ENCODE data around the gene OLFML2B.
"Not testable (repeated sequence)": the region's sequence is repeated elsewhere in the genome, so short reads cannot be mapped to it uniquely, and the experiment has no call there.

OLFML2B gene

GRCh38 chr1:162018418-162018817 is 5.3 kb downstream of the OLFML2B start:
- peak overlapping the region; percentile 37; the same call in 1 of the 2 replicates for H3K4me3 ChIP-seq
- TF ChIP-seq POLR2AphosphoS5 (IDR thresholded peaks at IDR 0.05; ENCODE audit: borderline replicate concordance, low read depth, low read length) (no peak), FOXP2 (optimal IDR thresholded peaks at IDR 0.05; ENCODE audit: control extremely low read depth, extremely low read length, insufficient read depth) (no peak), EZH2 (IDR thresholded peaks at IDR 0.05) (no peak)
- H3K36me3 ChIP-seq (ENCODE audit: insufficient read depth, low read length) = no peaks in the 10 kb centered on the region
- no peak for DNase-seq (ENCODE audit: low read depth, low spot score)
- no peak overlapping the region for H3K9ac ChIP-seq (ENCODE audit: insufficient read length)
- peak overlapping the region; percentile 61; the same call in 1 of the 2 replicates for H3K27ac ChIP-seq
- peaks cover 5% of the 10 kb centered on the region; the same call in 1 of the 2 replicates for H3K9me3 ChIP-seq (ENCODE audit: low read depth, low read length)

- not testable (repeated sequence) for H3K36me3 ChIP-seq (ENCODE audit: insufficient read depth, low read length); H3K27ac ChIP-seq; H3K9ac ChIP-seq (ENCODE audit: insufficient read length); H3K4me3 ChIP-seq; DNase-seq (ENCODE audit: low read depth, low spot score); H3K9me3 ChIP-seq (ENCODE audit: low read depth, low read length)
These were observed 5.9 kb downstream of the OLFML2B start for GRCh38 chr1:162017791-162018190.

- no peaks in the 10 kb centered on the region for H3K36me3 ChIP-seq (ENCODE audit: insufficient read depth, low read length)
- no peak overlapping the region for H3K4me3 ChIP-seq
- no peak for TF ChIP-seq EZH2 (IDR thresholded peaks at IDR 0.05)
- TF ChIP-seq POLR2AphosphoS5 (IDR thresholded peaks at IDR 0.05; ENCODE audit: borderline replicate concordance, low read depth, low read length) = no peak
- H3K27ac ChIP-seq = no peak overlapping the region
- peaks cover 6% of the 10 kb centered on the region; the same call in 1 of the 2 replicates for H3K9me3 ChIP-seq (ENCODE audit: low read depth, low read length)
- no peak overlapping the region for H3K9ac ChIP-seq (ENCODE audit: insufficient read length)
- DNase-seq (ENCODE audit: low read depth, low spot score) = no peak
These were observed 7.0 kb downstream of the OLFML2B start for GRCh38 chr1:162016631-162017030.

- peaks cover 6% of the 10 kb centered on the region; the same call in 1 of the 2 replicates for H3K9me3 ChIP-seq (ENCODE audit: low read depth, low read length)
- no peak for DNase-seq (ENCODE audit: low read depth, low spot score)
- no peak overlapping the region for H3K9ac ChIP-seq (ENCODE audit: insufficient read length)
- TF ChIP-seq EZH2 (IDR thresholded peaks at IDR 0.05) = no peak
- no peak for TF ChIP-seq FOXP2 (optimal IDR thresholded peaks at IDR 0.05; ENCODE audit: control extremely low read depth, extremely low read length, insufficient read depth)
- TF ChIP-seq POLR2AphosphoS5 (IDR thresholded peaks at IDR 0.05; ENCODE audit: borderline replicate concordance, low read depth, low read length) = no peak
- no peak overlapping the region for H3K27ac ChIP-seq
- H3K4me3 ChIP-seq = no peak overlapping the region
- no peaks in the 10 kb centered on the region for H3K36me3 ChIP-seq (ENCODE audit: insufficient read depth, low read length)
These were observed 8.5 kb downstream of the OLFML2B start for GRCh38 chr1:162015196-162015595.

- no peak overlapping the region for H3K9ac ChIP-seq (ENCODE audit: insufficient read length)
- no peak for TF ChIP-seq FOXP2 (optimal IDR thresholded peaks at IDR 0.05; ENCODE audit: control extremely low read depth, extremely low read length, insufficient read depth)
- no peak for TF ChIP-seq EZH2 (IDR thresholded peaks at IDR 0.05)
- no peak for TF ChIP-seq POLR2AphosphoS5 (IDR thresholded peaks at IDR 0.05; ENCODE audit: borderline replicate concordance, low read depth, low read length)
- H3K27ac ChIP-seq = no peak overlapping the region
- H3K4me3 ChIP-seq = no peak overlapping the region
- H3K9me3 ChIP-seq (ENCODE audit: low read depth, low read length) = peaks cover 6% of the 10 kb centered on the region; the same call in 1 of the 2 replicates
- no peaks in the 10 kb centered on the region for H3K36me3 ChIP-seq (ENCODE audit: insufficient read depth, low read length)
- no peak for DNase-seq (ENCODE audit: low read depth, low spot score)
These were observed 9.5 kb downstream of the OLFML2B start for GRCh38 chr1:162014202-162014601.

GRCh38 chr1:162013289-162013688 is 10.4 kb downstream of the OLFML2B start:
- H3K9me3 ChIP-seq (ENCODE audit: low read depth, low read length) = peaks cover 6% of the 10 kb centered on the region; the same call in 1 of the 2 replicates

GRCh38 chr1:162011337-162012012 is 12.2 kb downstream of the OLFML2B start:
- H3K9me3 ChIP-seq (ENCODE audit: low read depth, low read length) = peaks cover 6% of the 10 kb centered on the region; the same call in 1 of the 2 replicates
- H3K36me3 ChIP-seq (ENCODE audit: insufficient read depth, low read length) = no peaks in the 10 kb centered on the region
- H3K4me3 ChIP-seq = no peak overlapping the region
- TF ChIP-seq EZH2 (IDR thresholded peaks at IDR 0.05) (no peak), FOXP2 (optimal IDR thresholded peaks at IDR 0.05; ENCODE audit: control extremely low read depth, extremely low read length, insufficient read depth) (no peak), POLR2AphosphoS5 (IDR thresholded peaks at IDR 0.05; ENCODE audit: borderline replicate concordance, low read depth, low read length) (no peak)
- DNase-seq (ENCODE audit: low read depth, low spot score) = no peak
- H3K27ac ChIP-seq = no peak overlapping the region
- no peak overlapping the region for H3K9ac ChIP-seq (ENCODE audit: insufficient read length)

More at GRCh38 chr1:162013289-162013688, 10.4 kb downstream of the OLFML2B start:
- DNase-seq (ENCODE audit: low read depth, low spot score) = no peak
- H3K4me3 ChIP-seq = no peak overlapping the region
- TF ChIP-seq FOXP2 (optimal IDR thresholded peaks at IDR 0.05; ENCODE audit: control extremely low read depth, extremely low read length, insufficient read depth) (no peak), POLR2AphosphoS5 (IDR thresholded peaks at IDR 0.05; ENCODE audit: borderline replicate concordance, low read depth, low read length) (no peak), EZH2 (IDR thresholded peaks at IDR 0.05) (no peak)
- H3K27ac ChIP-seq = no peak overlapping the region
- no peaks in the 10 kb centered on the region for H3K36me3 ChIP-seq (ENCODE audit: insufficient read depth, low read length)
- H3K9ac ChIP-seq (ENCODE audit: insufficient read length) = no peak overlapping the region

GRCh38 chr1:162010175-162010506 is 13.5 kb downstream of the OLFML2B start:
- H3K4me3 ChIP-seq = no peak overlapping the region
- no peak overlapping the region for H3K27ac ChIP-seq
- H3K36me3 ChIP-seq (ENCODE audit: insufficient read depth, low read length) = no peaks in the 10 kb centered on the region
- TF ChIP-seq POLR2AphosphoS5 (IDR thresholded peaks at IDR 0.05; ENCODE audit: borderline replicate concordance, low read depth, low read length) = no peak
- no peak for TF ChIP-seq FOXP2 (optimal IDR thresholded peaks at IDR 0.05; ENCODE audit: control extremely low read depth, extremely low read length, insufficient read depth)
- no peak for TF ChIP-seq EZH2 (IDR thresholded peaks at IDR 0.05)
- no peak overlapping the region for H3K9ac ChIP-seq (ENCODE audit: insufficient read length)
- peaks cover 6% of the 10 kb centered on the region; the same call in 1 of the 2 replicates for H3K9me3 ChIP-seq (ENCODE audit: low read depth, low read length)
- no peak for DNase-seq (ENCODE audit: low read depth, low spot score)
